Chondrocyte (in vitro differentiated cells): ENCODE measurements around the gene CDH24. TPM values are rescaled to one million over a fixed set of nuclear protein-coding genes. Genes with fewer than 3 reads are reported as not detected.

Source experiments
- DNase-seq: peaks from one replicate; pipeline ENCODE4 v3.0.0; 2021; ENCODE audit warnings: mixed read lengths, low spot score
- H3K27ac Mint-ChIP-seq: one replicate; pipeline ENCODE4 v1.8.0; 2021; ENCODE audit warnings: mild to moderate bottlenecking, moderate library complexity, mixed read lengths; ENCODE audit not compliant: unreplicated experiment
- H3K27me3 Mint-ChIP-seq: 2 replicates; pipeline ENCODE4 v1.8.0; 2021; ENCODE audit warnings: low read depth, mixed read lengths
- H3K36me3 Mint-ChIP-seq: 2 replicates; pipeline ENCODE4 v1.8.0; 2021; ENCODE audit warnings: low read depth, mixed read lengths
- H3K4me1 Mint-ChIP-seq: 2 replicates; pipeline ENCODE4 v1.8.0; 2021; ENCODE audit warnings: low read depth, mild to moderate bottlenecking, mixed read lengths
- H3K4me3 Mint-ChIP-seq: one replicate; pipeline ENCODE4 v1.8.0; 2021; ENCODE audit warnings: mild to moderate bottlenecking, moderate library complexity, mixed read lengths; ENCODE audit not compliant: unreplicated experiment
- H3K9me3 Mint-ChIP-seq: 2 replicates; pipeline ENCODE4 v1.8.0; 2021; ENCODE audit warnings: low read depth, mixed read lengths
- CTCF ChIP-seq: fragments of 200-600 bp; sonication (generic); IDR thresholded peaks from 2 replicates; pipeline ENCODE4 v1.5.0; 2021; ENCODE audit warnings: antibody characterized with exemption, mild to moderate bottlenecking, moderate library complexity
- total RNA-seq: library from RNA; stranded (reverse); gene quantifications from 3 replicates; pipeline ENCODE4 v1.2.1, GENCODE V29; 2021

Gene CDH24
- total RNA-seq, 1 donor from 2014 or later: 10.2 TPM

- DNase-seq: no peak
- Mint-ChIP-seq H3K27ac (peak overlapping the region; percentile 95), H3K27me3 (no peaks in the 10 kb centered on the region), H3K4me3 (peak overlapping the region; percentile 86), H3K4me1 (peaks cover 35% of the 10 kb centered on the region), H3K36me3 (peaks cover 13% of the 10 kb centered on the region), H3K9me3 (no peaks in the 10 kb centered on the region)
- TF ChIP-seq CTCF: no peak
Observed at GRCh38 chr14:23071244-23071920, 14.1 kb upstream of the CDH24 start.

- Mint-ChIP-seq H3K4me1 (peaks cover 40% of the 10 kb centered on the region), H3K27me3 (no peaks in the 10 kb centered on the region), H3K36me3 (peaks cover 18% of the 10 kb centered on the region), H3K9me3 (no peaks in the 10 kb centered on the region), H3K4me3 (peak overlapping the region; percentile 86), H3K27ac (peak overlapping the region; percentile 95)
- TF ChIP-seq CTCF: no peak
- DNase-seq: no peak
Observed at GRCh38 chr14:23070262-23071129, 13.2 kb upstream of the CDH24 start.

GRCh38 chr14:23069413-23069806, 12.1 kb upstream of the CDH24 start:
- Mint-ChIP-seq H3K36me3 (peaks cover 16% of the 10 kb centered on the region), H3K27ac (peak overlapping the region; percentile 36), H3K9me3 (no peaks in the 10 kb centered on the region), H3K27me3 (no peaks in the 10 kb centered on the region), H3K4me1 (peaks cover 40% of the 10 kb centered on the region), H3K4me3 (no peak overlapping the region)
- DNase-seq: no peak
- no peak for TF ChIP-seq CTCF

- H3K36me3 Mint-ChIP-seq: peaks cover 17% of the 10 kb centered on the region
- no peaks in the 10 kb centered on the region for H3K27me3 Mint-ChIP-seq
- TF ChIP-seq CTCF: peak; percentile 99
- no peaks in the 10 kb centered on the region for H3K9me3 Mint-ChIP-seq
- H3K4me3 Mint-ChIP-seq: peak overlapping the region; percentile 22
- no peak for DNase-seq
- peaks cover 40% of the 10 kb centered on the region for H3K4me1 Mint-ChIP-seq
- H3K27ac Mint-ChIP-seq: peak overlapping the region; percentile 57
Observed at GRCh38 chr14:23068789-23069412, 11.6 kb upstream of the CDH24 start.
